GM18909 (cell line): ENCODE data around the gene NOP9.
"Not testable (repeated sequence)": the region's sequence is repeated elsewhere in the genome, so short reads cannot be mapped to it uniquely, and the experiment has no call there.

ENCODE experiments used
- ATAC-seq: cut with Tn5 transposase; IDR thresholded peaks from one replicate; pipeline ENCODE4 v1.9.1; 2021; ENCODE audit warnings: mild to moderate bottlenecking; ENCODE audit not compliant: unreplicated experiment, poor library complexity

The NOP9 gene

GRCh38 chr14:24340606-24341005 is 41.0 kb downstream of the NOP9 start:
- ATAC-seq, result no peak

- no peak for ATAC-seq
Observed at GRCh38 chr14:24342889-24343288, 43.2 kb downstream of the NOP9 start.

- ATAC-seq, result no peak
Observed at GRCh38 chr14:24343795-24344660, 44.4 kb downstream of the NOP9 start.

- no peak for ATAC-seq
Observed at GRCh38 chr14:24347134-24347533, 47.5 kb downstream of the NOP9 start.

GRCh38 chr14:24348186-24348585 is 48.5 kb downstream of the NOP9 start:
- ATAC-seq, result no peak

- no peak for ATAC-seq
Observed at GRCh38 chr14:24349742-24350141, 50.1 kb downstream of the NOP9 start.

- ATAC-seq, result no peak
Observed at GRCh38 chr14:24351517-24351916, 51.9 kb downstream of the NOP9 start.

- no peak for ATAC-seq
Observed at GRCh38 chr14:24353559-24354481, 54.2 kb downstream of the NOP9 start.

GRCh38 chr14:24354482-24354825 is 54.8 kb downstream of the NOP9 start:
- not testable (repeated sequence) for ATAC-seq

GRCh38 chr14:24355009-24355408 is 55.4 kb downstream of the NOP9 start:
- ATAC-seq, result no peak

- ATAC-seq, result no peak
Observed at GRCh38 chr14:24356208-24356607, 56.6 kb downstream of the NOP9 start.
